NCI-H774 (cell line): Measurements from ENCODE around the gene STS.

ENCODE experiments used
- DNase-seq: peaks from one replicate; lab custom pipeline; 2025; lab: John Stamatoyannopoulos, UW

Gene STS

DNA sequence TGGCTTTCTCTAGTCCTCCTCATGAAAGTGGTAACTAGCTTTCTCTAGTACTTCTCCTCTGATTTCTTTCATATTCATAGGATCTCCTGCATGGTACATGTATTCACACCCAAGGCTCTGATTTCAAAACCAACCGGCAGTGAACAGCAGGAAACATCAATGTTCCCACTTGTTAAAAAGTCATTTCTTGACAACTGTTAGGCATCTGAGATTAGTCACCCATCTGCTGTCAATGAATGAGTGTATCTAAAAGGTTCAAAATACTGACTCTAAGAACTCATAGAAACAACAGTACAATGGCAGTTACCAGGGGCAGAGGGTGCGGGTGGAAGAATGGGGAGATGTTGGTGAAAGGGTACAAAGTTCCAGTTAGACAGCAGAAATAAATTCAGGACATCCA is 31.9 kb downstream of the STS start:
- no peak for DNase-seq

DNA sequence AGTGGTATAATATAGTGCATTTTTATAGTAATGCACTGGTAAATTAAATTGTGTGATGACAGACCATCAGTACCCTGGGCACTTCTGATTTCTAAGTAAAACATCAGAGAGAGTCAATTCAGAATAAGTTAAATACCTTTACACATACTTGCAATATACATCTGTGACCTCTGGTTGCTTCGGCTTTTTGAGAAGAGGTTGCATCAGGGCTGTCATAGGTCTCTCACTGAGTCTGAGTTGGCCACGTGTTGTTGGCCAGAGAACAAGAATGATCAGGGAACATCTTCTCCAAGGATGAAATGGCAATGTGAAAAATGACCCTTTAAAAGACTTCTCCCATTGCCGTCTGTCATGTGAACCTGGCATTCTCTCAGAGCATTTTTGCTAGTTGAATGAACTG is 37.3 kb downstream of the STS start:
- no peak for DNase-seq

- no peak for DNase-seq
Measured at GRCh38 chrX:7188672-7189071, 41.2 kb downstream of the STS start.

- DNase-seq, result peak; percentile 56
Measured at GRCh38 chrX:7190157-7190556, 42.6 kb downstream of the STS start.

- DNase-seq, result no peak
Measured at GRCh38 chrX:7191681-7192110, 44.2 kb downstream of the STS start.

GRCh38 chrX:7192871-7193270 is 45.4 kb downstream of the STS start:
- DNase-seq, result no peak

DNA sequence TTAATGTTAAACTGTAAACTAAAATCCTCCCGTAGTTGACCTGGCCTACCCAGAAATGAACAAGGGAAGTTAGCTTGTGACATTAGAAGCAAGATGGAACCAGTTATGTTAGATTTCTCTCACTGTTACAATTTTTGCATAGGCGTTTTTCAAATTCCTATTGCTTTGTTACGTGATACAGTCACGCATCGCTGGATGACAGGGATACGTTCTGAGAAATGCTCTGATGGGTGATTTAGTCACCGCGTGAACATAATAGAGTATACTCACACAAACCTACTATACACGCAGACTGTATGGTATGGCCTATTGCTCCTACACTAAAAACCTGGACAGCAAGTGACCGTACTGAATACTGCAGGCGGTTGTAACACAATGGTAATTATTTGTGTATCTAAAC is 47.1 kb downstream of the STS start:
- DNase-seq, result no peak
